ENCODE data around the gene CEMP1.

Gene CEMP1

GRCh38 chr16:2526135-2526534 is 5.1 kb downstream of the CEMP1 start:
- peak in 1 of 2 experiments; percentile 65 for DNase-seq (ENCODE audit: low read depth in 1 of 2, low spot score in 1 of 2)
- H3K27ac ChIP-seq (replicated peaks): peak overlapping the region; percentile 39
- TF ChIP-seq REST (IDR thresholded peaks at IDR 0.05; ENCODE audit: insufficient replicate concordance, low read depth) (no peak), GABPA (IDR thresholded peaks at IDR 0.05; ENCODE audit: low read depth) (no peak), CTCF (IDR thresholded peaks at IDR 0.05; ENCODE audit: insufficient read depth, low read length) (no peak), SPI1 (IDR thresholded peaks at IDR 0.05; ENCODE audit: borderline replicate concordance, low read depth) (no peak), POLR2AphosphoS5 (IDR thresholded peaks at IDR 0.05; ENCODE audit: low read depth) (no peak)
- no peak overlapping the region for H3K4me3 ChIP-seq (replicated peaks; ENCODE audit: insufficient read depth, low read length)
- H3K27me3 ChIP-seq (ENCODE audit: insufficient read depth, poor library complexity, severe bottlenecking): no peaks in the 10 kb centered on the region

GRCh38 chr16:2524339-2524938 is 6.8 kb downstream of the CEMP1 start:
- no peak overlapping the region for H3K27ac ChIP-seq (replicated peaks)
- H3K4me3 ChIP-seq (replicated peaks; ENCODE audit: insufficient read depth, low read length): no peak overlapping the region
- DNase-seq (ENCODE audit: low read depth in 1 of 2, low spot score in 1 of 2): no peak
- H3K27me3 ChIP-seq (ENCODE audit: insufficient read depth, poor library complexity, severe bottlenecking): no peaks in the 10 kb centered on the region
- TF ChIP-seq REST (IDR thresholded peaks at IDR 0.05; ENCODE audit: insufficient replicate concordance, low read depth) (no peak), GABPA (IDR thresholded peaks at IDR 0.05; ENCODE audit: low read depth) (no peak), SPI1 (IDR thresholded peaks at IDR 0.05; ENCODE audit: borderline replicate concordance, low read depth) (no peak), POLR2AphosphoS5 (IDR thresholded peaks at IDR 0.05; ENCODE audit: low read depth) (no peak), CTCF (IDR thresholded peaks at IDR 0.05; ENCODE audit: insufficient read depth, low read length) (no peak)

GRCh38 chr16:2523801-2524231 is 7.4 kb downstream of the CEMP1 start:
- no peak overlapping the region for H3K4me3 ChIP-seq (replicated peaks; ENCODE audit: insufficient read depth, low read length)
- no peak for TF ChIP-seq SPI1 (IDR thresholded peaks at IDR 0.05; ENCODE audit: borderline replicate concordance, low read depth)
- TF ChIP-seq CTCF (IDR thresholded peaks at IDR 0.05; ENCODE audit: insufficient read depth, low read length): no peak
- no peak for TF ChIP-seq GABPA (IDR thresholded peaks at IDR 0.05; ENCODE audit: low read depth)
- no peak for TF ChIP-seq POLR2AphosphoS5 (IDR thresholded peaks at IDR 0.05; ENCODE audit: low read depth)
- TF ChIP-seq REST (IDR thresholded peaks at IDR 0.05; ENCODE audit: insufficient replicate concordance, low read depth): no peak
- H3K27me3 ChIP-seq (ENCODE audit: insufficient read depth, poor library complexity, severe bottlenecking): no peaks in the 10 kb centered on the region
- H3K27ac ChIP-seq (replicated peaks): no peak overlapping the region
- no peak for DNase-seq (ENCODE audit: low read depth in 1 of 2, low spot score in 1 of 2)
